OCI-LY3 (cell line): ENCODE data around the gene FGF16.

Experiments
- H2AFZ ChIP-seq: fragments of 200-600, 300-600 bp; shearing (Covaris generic); 2 replicates; pipeline ENCODE4 v1.6.0; 2014; ENCODE audit warnings: antibody characterized with exemption, low read depth, low read length
- H3K27ac ChIP-seq: fragments of 200-600, 300-600 bp; sonication (generic); 2 replicates; pipeline ENCODE4 v1.5.1; 2014; ENCODE audit warnings: mild to moderate bottlenecking, low read length, moderate library complexity, mixed read lengths
- H3K27me3 ChIP-seq: fragments of 200-600, 300-600 bp; sonication (generic); 2 replicates; pipeline ENCODE4 v1.6.1; 2014; ENCODE audit warnings: low read depth, low read length, mixed read lengths
- H3K36me3 ChIP-seq: fragments of 200-600, 300-600 bp; sonication (generic); replicated peaks from 2 replicates; pipeline ENCODE3; 2014; ENCODE audit warnings: low read depth, low read length, mixed read lengths
- H3K4me1 ChIP-seq: fragments of 300-600, 200-600 bp; sonication (generic); 2 replicates; pipeline ENCODE4 v1.6.1; 2014; ENCODE audit warnings: low read length, mixed read lengths
- H3K4me2 ChIP-seq: fragments of 200-600, 300-600 bp; sonication (generic); 2 replicates; pipeline ENCODE4 v1.6.1; 2014; ENCODE audit warnings: low read length, mixed read lengths
- H3K4me3 ChIP-seq: fragments of 300-600, 200-600 bp; sonication (generic); 2 replicates; pipeline ENCODE4 v1.5.1; 2014; ENCODE audit warnings: antibody characterized with exemption, mild to moderate bottlenecking, low read length, moderate library complexity
- H3K79me2 ChIP-seq: fragments of 300-600, 200-600 bp; shearing (Covaris generic); 2 replicates; pipeline ENCODE4 v1.6.1; 2014; ENCODE audit warnings: mild to moderate bottlenecking, low read length, mixed read lengths
- H3K9ac ChIP-seq: fragments of 300-600, 200-600 bp; shearing (Covaris generic); 2 replicates; pipeline ENCODE4 v1.6.0; 2014; ENCODE audit warnings: mild to moderate bottlenecking, low read length, moderate library complexity
- H3K9me3 ChIP-seq: fragments of 200-600, 300-600 bp; shearing (Covaris generic); 2 replicates; pipeline ENCODE4 v1.6.1; 2014; ENCODE audit warnings: low read length, mixed read lengths; ENCODE audit not compliant: insufficient read depth
- H4K20me1 ChIP-seq: fragments of 200-600, 300-600 bp; sonication (generic); 2 replicates; pipeline ENCODE4 v1.6.1; 2016; ENCODE audit warnings: low read length, mixed read lengths; ENCODE audit not compliant: insufficient read depth
- CTCF ChIP-seq: fragments of 200-600, 300-600 bp; sonication (generic); IDR thresholded peaks from 2 replicates; pipeline ENCODE4 v1.5.1; 2014; ENCODE audit warnings: antibody characterized with exemption, low read length, low read depth
- EZH2phosphoT487 ChIP-seq: fragments of 200-600 bp; shearing (Covaris generic); IDR thresholded peaks from 2 replicates; pipeline ENCODE4 v1.6.1; 2018; ENCODE audit warnings: antibody characterized with exemption, mixed run types, low read depth

Gene FGF16

GRCh38 chrX:77450415-77450814 lies 3.2 kb downstream of the FGF16 start:
- Histone ChIP-seq H3K27me3 (peaks cover 3% of the 10 kb centered on the region; the same call in 1 of the 2 replicates), H3K4me1 (peaks cover 33% of the 10 kb centered on the region), H3K4me3 (no peak overlapping the region), H3K9me3 (no peaks in the 10 kb centered on the region), H3K27ac (no peak overlapping the region), H4K20me1 (no peaks in the 10 kb centered on the region), H3K9ac (no peak overlapping the region), H3K36me3 (no peaks in the 10 kb centered on the region), H2AFZ (no peak overlapping the region), H3K79me2 (no peaks in the 10 kb centered on the region), H3K4me2 (no peak overlapping the region)
- no peak for TF ChIP-seq EZH2phosphoT487
- TF ChIP-seq CTCF, result no peak

DNA sequence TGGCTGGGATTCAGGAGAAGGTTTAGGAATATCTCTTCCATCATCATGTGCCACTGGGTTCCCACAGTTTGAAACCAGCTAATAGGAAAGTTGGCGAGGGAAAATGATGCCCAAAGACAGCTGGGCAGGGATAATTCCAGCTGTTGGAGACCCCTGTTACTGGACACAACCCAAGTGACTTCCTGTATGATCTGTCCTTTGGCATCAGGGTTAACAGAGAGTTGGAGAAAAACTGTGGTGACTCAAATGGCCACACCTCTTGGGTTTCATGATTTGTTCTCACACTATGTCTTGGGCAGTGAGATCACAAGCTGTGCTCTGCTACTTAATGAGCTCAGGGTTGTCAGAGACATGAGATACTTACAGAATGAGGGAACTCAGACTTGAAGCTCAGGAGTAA lies 3.8 kb downstream of the FGF16 start:
- H3K79me2 ChIP-seq, result no peaks in the 10 kb centered on the region
- no peak overlapping the region for H3K4me3 ChIP-seq
- no peak for TF ChIP-seq EZH2phosphoT487
- no peak overlapping the region for H3K27ac ChIP-seq
- no peak overlapping the region for H2AFZ ChIP-seq
- peaks cover 33% of the 10 kb centered on the region for H3K4me1 ChIP-seq
- H3K9me3 ChIP-seq, result no peaks in the 10 kb centered on the region
- no peaks in the 10 kb centered on the region for H3K36me3 ChIP-seq
- no peak overlapping the region for H3K9ac ChIP-seq
- H3K27me3 ChIP-seq, result no peaks in the 10 kb centered on the region
- no peak overlapping the region for H3K4me2 ChIP-seq
- H4K20me1 ChIP-seq, result no peaks in the 10 kb centered on the region

DNA sequence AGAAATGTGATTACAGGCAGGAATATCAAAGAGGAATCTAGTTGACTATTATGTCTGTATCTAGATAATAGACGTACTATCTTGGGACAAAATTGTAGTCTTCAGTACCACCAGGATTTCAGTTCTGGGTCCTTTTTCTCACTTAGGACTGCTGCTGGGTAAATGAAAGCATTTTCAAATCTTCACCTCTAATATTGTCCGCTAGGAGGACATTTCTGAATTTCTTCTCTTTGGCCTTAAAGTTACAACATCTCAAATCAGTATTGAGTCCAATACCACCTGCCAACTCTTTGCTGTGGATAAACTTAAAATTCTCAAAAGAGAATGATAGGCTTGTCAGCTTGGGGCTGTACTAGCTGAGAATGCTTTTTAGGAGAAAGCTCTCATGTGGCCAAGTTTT lies 6.0 kb downstream of the FGF16 start:
- peak overlapping the region; percentile 40 for H3K4me2 ChIP-seq
- no peak overlapping the region for H3K4me3 ChIP-seq
- no peak overlapping the region for H3K27ac ChIP-seq

DNA sequence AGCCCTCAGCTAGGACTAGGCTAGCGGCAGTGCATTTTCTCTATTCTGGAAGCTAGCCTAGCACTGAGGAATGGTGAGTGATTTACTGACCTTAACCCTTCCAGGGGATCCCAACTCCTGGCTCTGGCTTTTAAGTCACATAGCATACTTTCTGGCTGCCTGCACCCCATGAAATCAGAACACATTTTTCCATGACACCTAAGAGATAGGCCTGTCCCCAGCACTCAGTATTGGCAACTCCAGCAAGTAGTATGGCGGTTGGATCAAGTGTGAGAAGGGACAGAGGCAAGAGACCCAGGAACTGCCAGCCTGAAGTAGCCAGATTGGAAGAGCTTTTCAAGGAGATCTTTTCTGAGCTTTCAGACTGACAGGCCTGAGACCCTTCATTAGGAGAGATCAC lies 8.2 kb downstream of the FGF16 start:
- H3K4me1 ChIP-seq, result peaks cover 33% of the 10 kb centered on the region
- TF ChIP-seq EZH2phosphoT487, result no peak
- no peak for TF ChIP-seq CTCF
- H3K36me3 ChIP-seq, result no peaks in the 10 kb centered on the region
- no peak overlapping the region for H2AFZ ChIP-seq
- no peak overlapping the region for H3K4me2 ChIP-seq
- H3K9me3 ChIP-seq, result no peaks in the 10 kb centered on the region
- no peaks in the 10 kb centered on the region for H4K20me1 ChIP-seq
- no peak overlapping the region for H3K9ac ChIP-seq
- H3K79me2 ChIP-seq, result no peaks in the 10 kb centered on the region
- no peak overlapping the region for H3K27ac ChIP-seq
- no peaks in the 10 kb centered on the region for H3K27me3 ChIP-seq
- no peak overlapping the region for H3K4me3 ChIP-seq

More for the DNA sequence above, 6.0 kb downstream of the FGF16 start:
- no peaks in the 10 kb centered on the region for H4K20me1 ChIP-seq
- peaks cover 33% of the 10 kb centered on the region for H3K4me1 ChIP-seq
- H2AFZ ChIP-seq, result peak overlapping the region; percentile 71
- no peaks in the 10 kb centered on the region for H3K79me2 ChIP-seq
- no peak overlapping the region for H3K9ac ChIP-seq
- H3K36me3 ChIP-seq, result no peaks in the 10 kb centered on the region
- no peaks in the 10 kb centered on the region for H3K27me3 ChIP-seq
- H3K9me3 ChIP-seq, result no peaks in the 10 kb centered on the region
- TF ChIP-seq EZH2phosphoT487, result no peak
- TF ChIP-seq CTCF, result peak; percentile 34

- TF ChIP-seq CTCF (no peak), EZH2phosphoT487 (no peak)
- Histone ChIP-seq H3K36me3 (no peaks in the 10 kb centered on the region), H2AFZ (no peak overlapping the region), H3K79me2 (no peaks in the 10 kb centered on the region), H4K20me1 (no peaks in the 10 kb centered on the region), H3K27ac (no peak overlapping the region), H3K9me3 (no peaks in the 10 kb centered on the region), H3K27me3 (no peaks in the 10 kb centered on the region), H3K9ac (no peak overlapping the region), H3K4me1 (no peaks in the 10 kb centered on the region), H3K4me3 (no peak overlapping the region), H3K4me2 (no peak overlapping the region)
Measured at GRCh38 chrX:77484045-77484444, 36.9 kb downstream of the FGF16 start.
